WTC11 (cell line): Measurements from ENCODE around the gene CDRT4.

ENCODE experiments used
- ATF2 ChIP-seq: sonication (generic); formaldehyde crosslinking; IDR thresholded peaks from 2 replicates; pipeline ENCODE4 v1.8.1; 2022; ENCODE audit warnings: low read depth, missing genetic modification reagents, borderline replicate concordance
- CREM ChIP-seq: sonication (generic); formaldehyde crosslinking; IDR thresholded peaks from 2 replicates; pipeline ENCODE4 v1.8.1; 2022; ENCODE audit warnings: mild to moderate bottlenecking, missing genetic modification reagents, moderate library complexity
- CTCF ChIP-seq: fragments of 200-600 bp; IDR thresholded peaks from 2 replicates; pipeline ENCODE4 v1.8.0; 2022; ENCODE audit warnings: antibody characterized with exemption
- E2F1 ChIP-seq: sonication (generic); formaldehyde crosslinking; IDR thresholded peaks from 2 replicates; pipeline ENCODE4 v1.8.0; 2022; ENCODE audit warnings: mild to moderate bottlenecking, missing genetic modification reagents
- FOXJ3 ChIP-seq: sonication (generic); formaldehyde crosslinking; IDR thresholded peaks from 2 replicates; pipeline ENCODE4 v1.9.0; 2021; ENCODE audit warnings: missing genetic modification reagents, mild to moderate bottlenecking, borderline replicate concordance
- FOXP1 ChIP-seq: sonication (generic); formaldehyde crosslinking; IDR thresholded peaks from 2 replicates; pipeline ENCODE4 v1.8.0; 2022; ENCODE audit warnings: missing genetic modification reagents, mild to moderate bottlenecking, moderate library complexity, borderline replicate concordance
- GRHL2 ChIP-seq: fragments of 250-450 bp; sonication (Bioruptor Pico); IDR thresholded peaks from 2 replicates; pipeline ENCODE4 v1.8.0; 2022; ENCODE audit warnings: mild to moderate bottlenecking, moderate library complexity; ENCODE audit not compliant: insufficient replicate concordance, severe bottlenecking
- NR2C2 ChIP-seq: sonication (generic); formaldehyde crosslinking; IDR thresholded peaks from 2 replicates; pipeline ENCODE4 v1.8.0; 2022; ENCODE audit warnings: mild to moderate bottlenecking, missing genetic modification reagents
- NR3C1 ChIP-seq: sonication (generic); formaldehyde crosslinking; conservative IDR thresholded peaks from 2 replicates; pipeline ENCODE4 v1.8.1; 2023; ENCODE audit warnings: low read depth, mild to moderate bottlenecking, missing genetic modification reagents
- TEAD4 ChIP-seq: sonication (generic); formaldehyde crosslinking; IDR thresholded peaks from 2 replicates; pipeline ENCODE4 v1.8.0; 2022; ENCODE audit warnings: mild to moderate bottlenecking, missing genetic modification reagents
- ZNF121 ChIP-seq: sonication (generic); formaldehyde crosslinking; IDR thresholded peaks from 2 replicates; pipeline ENCODE4 v1.8.0; 2023; ENCODE audit warnings: missing genetic modification reagents
- ZNF263 ChIP-seq: sonication (generic); formaldehyde crosslinking; IDR thresholded peaks from 2 replicates; pipeline ENCODE4 v1.8.1; 2022; ENCODE audit warnings: low read depth, mild to moderate bottlenecking, moderate library complexity, missing genetic modification reagents
- ZNF416 ChIP-seq: fragments of 250-450 bp; sonication (Bioruptor Pico); IDR thresholded peaks from 2 replicates; pipeline ENCODE4 v1.9.0; 2021; ENCODE audit warnings: mild to moderate bottlenecking, inconsistent platforms

DNA sequence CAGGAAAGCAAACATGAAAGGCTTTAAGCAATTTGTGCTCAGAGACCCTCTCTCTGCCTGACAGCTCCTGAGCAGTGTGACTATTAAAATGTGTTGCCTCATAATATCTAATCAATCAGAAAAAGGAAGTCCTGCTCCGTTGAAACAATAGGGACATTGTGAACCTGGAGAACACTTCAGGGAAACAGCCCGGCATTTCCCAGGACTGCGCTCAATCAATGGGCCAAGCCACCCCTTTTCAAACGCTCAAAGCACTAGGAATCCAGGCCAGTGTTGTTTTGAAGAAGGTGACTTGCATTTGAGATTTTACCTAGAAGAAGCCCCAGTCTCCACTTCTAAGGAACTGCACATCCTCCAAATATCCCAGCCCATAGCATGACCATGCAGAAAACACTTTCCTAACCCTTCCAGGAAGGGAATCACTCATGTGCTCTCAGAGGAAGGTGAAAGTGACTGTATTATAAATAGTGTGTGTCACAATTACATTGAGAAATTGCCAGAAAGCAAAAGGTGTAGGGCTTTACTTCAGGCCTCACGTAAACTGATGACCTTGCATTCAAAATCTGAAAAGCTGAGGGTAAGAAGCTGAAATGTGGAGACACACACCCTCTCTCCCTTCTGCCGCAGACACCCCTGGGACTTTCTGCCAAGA, 19.4 kb downstream of the CDRT4 start:
- no peak for TF ChIP-seq NR3C1 (CRISPR knock-in tag)
- no peak for TF ChIP-seq FOXJ3
- TF ChIP-seq CTCF: no peak
- TF ChIP-seq ZNF121 (CRISPR knock-in tag): no peak
- TF ChIP-seq ZNF416 (CRISPR knock-in tag): no peak
- TF ChIP-seq CREM (CRISPR knock-in tag): no peak
- no peak for TF ChIP-seq ZNF263 (CRISPR knock-in tag)
- no peak for TF ChIP-seq GRHL2 (CRISPR knock-in tag)
- no peak for TF ChIP-seq FOXP1 (CRISPR knock-in tag)
- no peak for TF ChIP-seq E2F1
- no peak for TF ChIP-seq ATF2 (CRISPR knock-in tag)
- TF ChIP-seq NR2C2: no peak
- TF ChIP-seq TEAD4 (CRISPR knock-in tag): no peak
